ENCODE measurements around the gene MGAT1. TPM values are rescaled to one million over a fixed set of nuclear protein-coding genes. Genes with fewer than 3 reads are reported as not detected.

Gene MGAT1
- total RNA-seq, 3 donors from 2014 or later = 89.8 to 117 (median 104) TPM

- Histone ChIP-seq H3K4me1 (ENCODE audit: low read depth) (no peaks in the 10 kb centered on the region), H3K36me3 (ENCODE audit: low read depth) (no peaks in the 10 kb centered on the region), H3K4me3 (no peak overlapping the region), H3K9me3 (no peaks in the 10 kb centered on the region)
- DNase-seq (no peak), ATAC-seq (no peak)
- intact Hi-C loops (cut with DNase I, micrococcal nuclease) = no loop called here
- TF ChIP-seq CTCF (IDR thresholded peaks at IDR 0.05) = no peak
Observed at GRCh38 chr5:180736536-180736935, 66.1 kb downstream of the MGAT1 start.

Other genes starting within 250 kb of the MGAT1 start
- gene SCGB3A1, start 211.3 kb downstream of the MGAT1 start, total RNA-seq = not detected
- gene FLT4, start 153.2 kb downstream of the MGAT1 start, total RNA-seq = 1 to 10 TPM; 2.8 to 9.7 (median 6.0) TPM
- gene OR2Y1, start 62.7 kb downstream of the MGAT1 start, total RNA-seq = not detected
- 10 to 100 TPM; 37.3 to 41.5 (median 40.2) TPM for gene ZFP62, start 58.5 kb upstream of the MGAT1 start, total RNA-seq
- 10 to 100 TPM; 39.2 to 82.2 (median 63.5) TPM for gene BTNL8, start 96.4 kb upstream of the MGAT1 start, total RNA-seq
- 10 to 100 TPM; 38.4 to 62.2 (median 46.5) TPM for gene BTNL3, start 186.0 kb upstream of the MGAT1 start, total RNA-seq
- 10 to 100 TPM in 1 of 3 donors, 1 to 10 TPM in 2; 1.2 to 12.7 (median 3.2) TPM for gene BTNL9, start 237.5 kb upstream of the MGAT1 start, total RNA-seq